Measurements from ENCODE around the gene SCO2.
A peak's percentile ranks its signal among the peaks of the same experiment; 100 is the strongest.

Gene SCO2

DNA sequence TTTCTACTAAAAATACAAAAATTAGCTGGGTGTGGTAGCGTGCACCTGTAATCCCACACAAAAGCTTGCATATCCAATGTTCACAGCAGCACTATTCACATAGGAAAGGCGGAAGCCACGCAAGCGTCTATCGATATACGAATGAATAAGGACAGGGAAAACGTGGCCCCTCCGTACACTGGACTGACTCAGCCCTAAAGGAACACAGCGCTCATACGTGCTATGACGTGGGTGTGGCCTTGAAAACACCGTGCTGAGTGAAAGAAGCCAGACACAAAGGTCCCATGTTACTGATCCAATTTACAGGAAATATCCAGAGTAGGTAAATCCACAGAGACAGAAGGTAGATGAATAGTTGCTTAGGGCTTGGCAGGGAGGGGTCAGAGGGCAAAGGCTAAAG, 24.9 kb downstream of the SCO2 start:
- H3K36me3 Mint-ChIP-seq (ENCODE audit: low read depth): peaks cover 33% of the 10 kb centered on the region
- intact Hi-C loops (cut with micrococcal nuclease): no loop called here
- no peak overlapping the region for H3K27ac Mint-ChIP-seq

GRCh38 chr22:50498322-50498890, 27.0 kb downstream of the SCO2 start:
- Mint-ChIP-seq H3K36me3 (ENCODE audit: low read depth) (peaks cover 14% of the 10 kb centered on the region), H3K27me3 (peaks cover 21% of the 10 kb centered on the region), H3K27ac (no peak overlapping the region), H3K4me3 (no peak overlapping the region), H3K9me3 (no peaks in the 10 kb centered on the region), H3K4me1 (ENCODE audit: low read depth) (peaks cover 14% of the 10 kb centered on the region)
- intact Hi-C loops (cut with micrococcal nuclease): loop anchor here (5.0 kb wide), 1 partner anchor 256 kb away; no protein-coding TSS in a partner anchor

More for the DNA sequence above, 24.9 kb downstream of the SCO2 start:
- Mint-ChIP-seq H3K4me3 (no peak overlapping the region), H3K4me1 (ENCODE audit: low read depth) (peaks cover 17% of the 10 kb centered on the region), H3K27me3 (peaks cover 19% of the 10 kb centered on the region), H3K9me3 (no peaks in the 10 kb centered on the region)

GRCh38 chr22:50497093-50497492, 28.3 kb downstream of the SCO2 start:
- Mint-ChIP-seq H3K9me3 (no peaks in the 10 kb centered on the region), H3K4me1 (ENCODE audit: low read depth) (peaks cover 14% of the 10 kb centered on the region), H3K27me3 (peaks cover 21% of the 10 kb centered on the region), H3K4me3 (no peak overlapping the region), H3K27ac (no peak overlapping the region), H3K36me3 (ENCODE audit: low read depth) (peaks cover under 1% of the 10 kb centered on the region)
- intact Hi-C loops (cut with micrococcal nuclease): loop anchor here (5.0 kb wide), 1 partner anchor 255 kb away; no protein-coding TSS in a partner anchor

GRCh38 chr22:50490531-50491308, 34.7 kb downstream of the SCO2 start:
- intact Hi-C loops (cut with micrococcal nuclease): no loop called here
- peaks cover 34% of the 10 kb centered on the region for H3K27me3 Mint-ChIP-seq
- peak overlapping the region; percentile 51 for H3K27ac Mint-ChIP-seq
- peaks cover 9% of the 10 kb centered on the region for H3K4me1 Mint-ChIP-seq (ENCODE audit: low read depth)
- H3K9me3 Mint-ChIP-seq: no peaks in the 10 kb centered on the region
- peak overlapping the region; percentile 28 for H3K4me3 Mint-ChIP-seq
- H3K36me3 Mint-ChIP-seq (ENCODE audit: low read depth): no peaks in the 10 kb centered on the region

GRCh38 chr22:50489363-50490243, 35.8 kb downstream of the SCO2 start:
- Mint-ChIP-seq H3K4me3 (no peak overlapping the region), H3K4me1 (ENCODE audit: low read depth) (peaks cover 9% of the 10 kb centered on the region), H3K27ac (no peak overlapping the region), H3K36me3 (ENCODE audit: low read depth) (no peaks in the 10 kb centered on the region), H3K9me3 (no peaks in the 10 kb centered on the region), H3K27me3 (peaks cover 39% of the 10 kb centered on the region)
- intact Hi-C loops (cut with micrococcal nuclease): no loop called here

DNA sequence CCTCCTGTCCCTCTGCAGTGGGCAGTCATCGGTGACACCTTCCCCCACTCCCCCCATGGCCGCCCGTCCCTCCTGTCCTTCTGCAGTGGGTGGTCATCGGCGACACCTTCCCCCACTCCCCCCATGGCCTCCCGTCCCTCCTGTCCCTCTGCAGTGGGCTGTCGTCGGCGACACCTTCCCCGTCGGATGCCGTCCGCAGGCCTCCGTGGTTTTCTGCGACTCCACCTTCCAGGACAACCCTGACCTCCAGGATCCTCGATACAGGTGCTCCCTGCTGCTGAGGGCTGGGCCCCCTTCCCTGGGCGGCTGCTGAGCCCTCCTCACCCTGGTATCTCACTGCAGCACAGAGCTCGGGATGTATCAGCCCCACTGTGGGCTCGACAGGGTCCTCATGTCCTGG, 36.5 kb downstream of the SCO2 start:
- H3K4me3 Mint-ChIP-seq: no peak overlapping the region
- no peaks in the 10 kb centered on the region for H3K36me3 Mint-ChIP-seq (ENCODE audit: low read depth)
- no peaks in the 10 kb centered on the region for H3K9me3 Mint-ChIP-seq
- H3K27me3 Mint-ChIP-seq: peaks cover 45% of the 10 kb centered on the region
- no peak overlapping the region for H3K27ac Mint-ChIP-seq
- intact Hi-C loops (cut with micrococcal nuclease): no loop called here
- H3K4me1 Mint-ChIP-seq (ENCODE audit: low read depth): peaks cover 9% of the 10 kb centered on the region

DNA sequence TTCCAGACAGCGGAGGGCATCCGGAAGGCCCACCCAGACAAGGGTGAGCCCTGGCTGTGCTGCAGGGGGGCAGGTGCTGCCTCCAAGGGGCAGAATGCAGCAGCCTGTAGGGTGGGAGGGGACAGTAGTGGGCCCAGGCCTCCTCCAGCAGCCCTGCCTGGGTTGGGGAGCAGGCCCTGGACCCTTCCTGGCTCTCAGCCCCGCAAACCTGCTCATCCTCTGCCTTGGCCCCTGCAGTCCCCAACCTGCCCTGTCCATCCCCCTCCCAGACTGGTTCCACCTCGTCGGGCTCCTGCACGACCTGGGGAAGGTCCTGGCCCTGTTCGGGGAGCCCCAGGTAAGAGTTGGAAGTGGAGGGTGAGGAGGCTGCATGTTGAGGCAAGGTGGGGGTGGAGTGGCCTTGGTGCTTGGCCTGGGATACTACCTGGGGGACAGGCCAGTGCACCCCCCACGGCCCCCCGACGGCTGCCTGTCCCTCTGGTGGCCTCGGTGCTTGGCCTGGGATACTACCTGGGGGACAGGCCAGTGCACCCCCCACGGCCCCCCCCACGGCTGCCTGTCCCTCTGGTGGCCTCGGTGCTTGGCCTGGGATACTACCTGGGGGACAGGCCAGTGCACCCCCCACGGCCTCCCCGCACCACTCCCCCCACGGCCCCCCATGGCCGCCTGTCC, 37.3 kb downstream of the SCO2 start:
- no peak overlapping the region for H3K27ac Mint-ChIP-seq
- no peak overlapping the region for H3K4me3 Mint-ChIP-seq
- peaks cover 9% of the 10 kb centered on the region for H3K4me1 Mint-ChIP-seq (ENCODE audit: low read depth)
- no peaks in the 10 kb centered on the region for H3K9me3 Mint-ChIP-seq
- peaks cover 51% of the 10 kb centered on the region for H3K27me3 Mint-ChIP-seq
- intact Hi-C loops (cut with micrococcal nuclease): no loop called here
- H3K36me3 Mint-ChIP-seq (ENCODE audit: low read depth): no peaks in the 10 kb centered on the region

DNA sequence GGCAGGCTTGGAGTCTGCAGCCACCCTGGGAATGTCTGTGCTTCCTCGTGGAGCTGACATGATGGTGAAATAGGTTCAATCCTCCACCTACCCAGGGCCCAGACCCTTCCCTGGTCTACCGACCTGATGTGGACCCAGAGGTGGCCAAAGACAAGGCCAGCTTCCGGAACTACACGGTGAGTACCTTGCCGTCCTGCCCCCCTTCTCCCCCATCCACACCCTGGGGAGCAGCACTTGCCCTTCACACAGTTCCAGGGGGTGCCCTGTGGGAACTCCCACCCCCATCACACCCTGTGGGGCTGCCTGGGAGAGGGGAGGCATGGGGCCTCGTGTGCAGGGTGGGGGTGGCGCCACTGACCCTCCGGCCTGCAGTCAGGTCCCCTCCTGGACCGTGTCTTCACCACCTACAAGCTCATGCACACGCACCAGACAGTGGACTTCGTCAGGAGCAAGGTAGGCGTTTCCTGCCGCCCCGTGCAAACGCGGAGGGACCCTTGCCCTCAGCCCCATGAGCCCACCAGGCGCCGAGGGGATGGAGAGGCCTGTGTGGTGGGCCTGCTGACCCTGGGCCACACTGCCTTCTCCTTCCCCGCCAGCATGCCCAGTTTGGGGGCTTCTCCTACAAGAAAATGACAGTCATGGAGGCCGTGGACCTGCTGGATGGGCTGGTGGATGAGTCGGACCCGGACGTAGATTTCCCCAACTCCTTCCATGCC, 38.0 kb downstream of the SCO2 start:
- intact Hi-C loops (cut with micrococcal nuclease): no loop called here
- Mint-ChIP-seq H3K4me1 (ENCODE audit: low read depth) (peaks cover 9% of the 10 kb centered on the region), H3K36me3 (ENCODE audit: low read depth) (no peaks in the 10 kb centered on the region), H3K27ac (no peak overlapping the region), H3K4me3 (no peak overlapping the region), H3K27me3 (peaks cover 57% of the 10 kb centered on the region), H3K9me3 (no peaks in the 10 kb centered on the region)

- H3K4me1 Mint-ChIP-seq (ENCODE audit: low read depth): peaks cover 9% of the 10 kb centered on the region
- no peaks in the 10 kb centered on the region for H3K36me3 Mint-ChIP-seq (ENCODE audit: low read depth)
- peaks cover 63% of the 10 kb centered on the region for H3K27me3 Mint-ChIP-seq
- no peaks in the 10 kb centered on the region for H3K9me3 Mint-ChIP-seq
- no peak within 1 kb of the TSS for H3K27ac Mint-ChIP-seq
- no peak within 1 kb of the TSS for H3K4me3 Mint-ChIP-seq
- intact Hi-C loops (cut with micrococcal nuclease): no loop called here
These were observed 38.7 kb downstream of the SCO2 start, which contains the start of gene MIOX for GRCh38 chr22:50486561-50487289. MIOX (plus strand) TSS chr22:50486859; CDS start chr22:50486898, 39 bp downstream.

DNA sequence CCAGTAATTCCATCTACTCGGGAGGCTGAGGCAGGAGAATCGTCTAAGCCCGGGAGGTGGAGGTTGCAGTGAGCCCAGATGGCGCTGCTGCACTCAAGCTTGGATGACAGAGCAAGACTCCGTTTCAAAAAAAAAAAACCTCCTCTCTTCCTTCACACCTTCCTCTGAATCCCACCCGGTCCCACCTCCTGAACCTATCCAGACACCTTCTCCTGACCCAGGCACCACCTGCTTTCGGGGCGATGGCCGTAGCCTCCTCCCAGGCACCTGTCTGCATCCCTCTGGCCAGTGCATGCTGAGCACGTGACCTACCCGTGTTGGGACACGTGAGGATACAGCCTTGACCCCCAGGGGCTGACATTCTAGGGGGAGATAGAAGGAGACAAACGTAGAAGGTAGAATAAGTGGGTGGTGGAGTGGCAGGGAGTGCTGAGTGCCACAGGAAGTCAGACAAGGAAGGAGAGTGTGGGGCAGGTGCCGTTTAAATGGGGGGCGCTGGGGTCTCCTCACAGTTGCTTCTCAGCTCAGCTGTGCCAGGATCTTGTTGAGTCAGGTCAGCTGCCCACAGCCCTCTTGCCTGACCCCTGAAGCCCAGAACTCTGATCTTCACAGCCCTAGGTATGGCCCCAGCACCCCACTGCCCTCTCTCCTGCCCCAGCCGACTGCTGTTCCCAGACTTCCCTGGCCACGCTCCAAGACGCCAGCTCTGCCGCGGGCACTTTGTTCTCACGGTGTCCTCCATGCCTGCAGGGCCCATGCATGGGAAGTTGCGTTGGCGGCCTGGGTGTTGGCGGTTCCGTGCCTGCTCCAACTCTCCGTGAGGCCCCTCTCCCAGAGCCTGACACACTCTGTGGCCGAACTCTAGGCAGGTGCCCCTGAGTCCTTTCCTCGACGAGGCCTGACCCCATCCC, 39.9 kb downstream of the SCO2 start:
- Mint-ChIP-seq H3K4me1 (ENCODE audit: low read depth) (peaks cover 1% of the 10 kb centered on the region), H3K36me3 (ENCODE audit: low read depth) (no peaks in the 10 kb centered on the region), H3K4me3 (no peak overlapping the region), H3K27me3 (peaks cover 66% of the 10 kb centered on the region), H3K27ac (no peak overlapping the region), H3K9me3 (no peaks in the 10 kb centered on the region)
- intact Hi-C loops (cut with micrococcal nuclease): no loop called here

DNA sequence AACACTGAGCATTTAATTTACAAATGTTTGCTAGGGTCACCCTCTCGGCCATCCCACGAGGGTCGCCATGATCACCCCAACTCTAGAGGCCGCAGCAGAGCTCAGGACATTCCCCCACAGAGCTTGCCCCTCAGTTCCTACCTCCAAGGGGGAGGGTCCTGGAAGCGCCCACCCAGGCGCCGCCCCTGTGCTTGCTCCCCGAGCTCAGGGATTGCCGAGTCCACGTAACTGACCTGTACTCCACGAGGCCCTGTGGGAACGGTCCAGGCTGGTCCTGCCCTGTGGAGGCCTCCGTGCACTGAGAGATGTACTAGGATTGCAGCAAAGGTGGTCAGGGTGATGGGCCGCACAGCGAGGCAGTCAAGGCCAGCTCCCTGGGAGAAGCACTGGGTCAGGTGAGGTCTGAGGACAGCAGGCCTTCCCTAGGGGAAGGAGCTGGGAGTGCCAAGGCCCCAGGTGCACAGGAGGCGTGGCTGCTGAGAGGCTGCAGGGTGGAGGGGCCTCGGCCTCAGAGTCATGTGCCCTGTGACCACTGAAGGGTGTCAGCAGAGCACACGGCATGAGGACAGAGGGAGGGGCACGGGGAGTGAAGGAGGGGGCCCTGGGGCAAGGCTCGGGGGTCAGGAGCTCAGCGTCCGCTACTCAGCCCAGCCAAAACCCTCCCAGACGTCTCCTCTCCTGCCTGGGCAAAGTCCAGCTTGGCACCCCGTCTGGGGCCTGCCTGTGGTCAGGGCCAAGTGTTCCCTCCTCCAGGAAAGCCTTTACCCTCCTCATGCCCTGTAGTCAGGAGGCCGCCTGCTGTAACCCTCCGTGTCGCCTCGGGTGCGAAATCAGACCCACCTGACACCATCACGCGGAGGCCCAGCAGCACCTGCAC, 41.2 kb downstream of the SCO2 start:
- H3K36me3 Mint-ChIP-seq (ENCODE audit: low read depth): no peaks in the 10 kb centered on the region
- peaks cover 9% of the 10 kb centered on the region for H3K4me1 Mint-ChIP-seq (ENCODE audit: low read depth)
- H3K4me3 Mint-ChIP-seq: no peak overlapping the region
- peaks cover 77% of the 10 kb centered on the region for H3K27me3 Mint-ChIP-seq
- H3K9me3 Mint-ChIP-seq: no peaks in the 10 kb centered on the region
- no peak overlapping the region for H3K27ac Mint-ChIP-seq
- intact Hi-C loops (cut with micrococcal nuclease): no loop called here

Measured in dendritic cell treated with granulocyte-macrophage colony-stimulating factor and Interleukin-4, amounts not matched to agents 40 ng/mL and 50 ng/mL, for 4 days (primary cell).